Neuronal stem cell (in vitro differentiated cells): ENCODE results near the gene BABAM2.
A peak's percentile ranks its signal among the peaks of the same experiment; 100 is the strongest.

Experiments used
- DNase-seq: peaks from one replicate; pipeline ENCODE4 v3.0.0-alpha.2; 2013; ENCODE audit warnings: low spot score
- H2AFZ ChIP-seq: one replicate; pipeline ENCODE4 v1.6.1; 2013; ENCODE audit warnings: mild to moderate bottlenecking, low read length, inconsistent platforms
- H2AK5ac ChIP-seq: 2 replicates; pipeline ENCODE4 v1.6.1; 2013; ENCODE audit warnings: low read depth, mild to moderate bottlenecking, inconsistent platforms, low read length, moderate library complexity, mixed read lengths
- H2BK120ac ChIP-seq: 2 replicates; pipeline ENCODE4 v1.6.1; 2013; ENCODE audit warnings: low read depth, mild to moderate bottlenecking, inconsistent platforms, low read length, moderate library complexity, mixed read lengths
- H2BK12ac ChIP-seq: one replicate; pipeline ENCODE4 v1.6.1; 2013; ENCODE audit warnings: low read length, inconsistent platforms
- H2BK15ac ChIP-seq: 2 replicates; pipeline ENCODE4 v1.6.1; 2013; ENCODE audit warnings: mild to moderate bottlenecking, low read length, inconsistent platforms, mixed read lengths
- H2BK5ac ChIP-seq: one replicate; pipeline ENCODE4 v1.6.1; 2013; ENCODE audit warnings: inconsistent platforms, mild to moderate bottlenecking, low read length, moderate library complexity
- H3K14ac ChIP-seq: one replicate; pipeline ENCODE4 v1.6.1; 2013; ENCODE audit warnings: low read length, inconsistent platforms
- H3K18ac ChIP-seq: 2 replicates; pipeline ENCODE4 v1.6.1; 2013; ENCODE audit warnings: low read length, inconsistent platforms
- H3K23ac ChIP-seq: 2 replicates; pipeline ENCODE4 v1.6.1; 2013; ENCODE audit warnings: low read depth, mild to moderate bottlenecking, mixed read lengths, low read length, inconsistent platforms; ENCODE audit not compliant: poor library complexity
- H3K27ac ChIP-seq: replicated peaks from 3 replicates; pipeline ENCODE4 v1.5.1; 2013; ENCODE audit warnings: low read length, inconsistent platforms
- H3K27me3 ChIP-seq, 3 experiments: 2 replicates each; pipeline ENCODE4 v1.6.1; 2013; ENCODE audit warnings: low read length in 3 of 3, mild to moderate bottlenecking in 2 of 3, inconsistent platforms in 1 of 3, low read depth in 1 of 3, mixed read lengths in 1 of 3, moderate library complexity in 1 of 3; ENCODE audit not compliant: control insufficient read depth in 3 of 3, insufficient read depth in 3 of 3
- H3K36me3 ChIP-seq, 2 donors: replicated peaks in 1 of 2; 2 replicates each; pipeline ENCODE4 v1.6.1; 2013; ENCODE audit warnings: low read length in 2 of 2; ENCODE audit not compliant: control insufficient read depth in 2 of 2, insufficient read depth in 2 of 2
- H3K4ac ChIP-seq: 2 replicates; pipeline ENCODE4 v1.6.1; 2013; ENCODE audit warnings: inconsistent platforms, mild to moderate bottlenecking, low read length, moderate library complexity
- H3K4me1 ChIP-seq, 2 donors: 1 replicate in 1 of 2; 2 replicates in 1 of 2; pipeline ENCODE4 v1.6.1; 2013; ENCODE audit warnings: low read length in 2 of 2, low read depth in 1 of 2; ENCODE audit not compliant: control insufficient read depth in 2 of 2, insufficient read depth in 1 of 2
- H3K4me2 ChIP-seq: one replicate; pipeline ENCODE4 v1.6.1; 2013; ENCODE audit warnings: mild to moderate bottlenecking, low read length, inconsistent platforms; ENCODE audit not compliant: insufficient read depth, poor library complexity, severe bottlenecking
- H3K4me3 ChIP-seq, 2 donors: 2 replicates each; pipeline ENCODE4 v1.5.1; 2013; ENCODE audit warnings: low read length in 2 of 2, mild to moderate bottlenecking in 2 of 2, inconsistent platforms in 1 of 2, moderate library complexity in 1 of 2
- H3K79me1 ChIP-seq: one replicate; pipeline ENCODE4 v1.6.1; 2013; ENCODE audit warnings: low read depth, mild to moderate bottlenecking, inconsistent platforms, low read length, moderate library complexity
- H3K9ac ChIP-seq: one replicate; pipeline ENCODE4 v1.6.1; 2013; ENCODE audit warnings: mild to moderate bottlenecking, low read depth, low read length, inconsistent platforms; ENCODE audit not compliant: poor library complexity
- H3K9me3 ChIP-seq, 2 donors: replicated peaks in 1 of 2; 2 replicates each; pipeline versions ENCODE3 to v1.6.1; 2013; ENCODE audit warnings: low read length in 2 of 2, mild to moderate bottlenecking in 2 of 2, inconsistent platforms in 1 of 2, low read depth in 1 of 2, mixed read lengths in 1 of 2, moderate library complexity in 1 of 2; ENCODE audit not compliant: control insufficient read depth in 2 of 2, insufficient read depth in 1 of 2
- H4K8ac ChIP-seq: one replicate; pipeline ENCODE4 v1.6.1; 2013; ENCODE audit warnings: low read depth, mild to moderate bottlenecking, inconsistent platforms, low read length, moderate library complexity
- H4K91ac ChIP-seq: one replicate; pipeline ENCODE4 v1.6.1; 2013; ENCODE audit warnings: low read length, low read depth, mild to moderate bottlenecking, inconsistent platforms; ENCODE audit not compliant: poor library complexity
- WGBS, 2 donors: extraction: QIAGEN DNeasy Blood & Tissue Kit; methylation state at CpG; one replicate each; pipeline ENCODE4 v1.1.7; 2013; ENCODE audit warnings: missing lambda C conversion rate in 2 of 2, mixed read lengths in 1 of 2; ENCODE audit not compliant: insufficient read length in 2 of 2, insufficient replicate concordance in 1 of 2; ENCODE audit errors: extremely low coverage in 2 of 2; 5-methylcytosine and 5-hydroxymethylcytosine counted together

BABAM2 gene

GRCh38 chr2:28373854-28374253 lies 483.3 kb downstream of the BABAM2 start:
- no peak overlapping the region for H2BK12ac ChIP-seq
- peaks cover 0 to 8% of the 10 kb centered on the region in 2 donors for H3K4me1 ChIP-seq
- no peak overlapping the region for H2BK5ac ChIP-seq
- H2AFZ ChIP-seq, result no peak overlapping the region
- no peaks in the 10 kb centered on the region for H3K9me3 ChIP-seq
- no peak overlapping the region for H2BK120ac ChIP-seq
- H3K9ac ChIP-seq, result no peak overlapping the region
- H3K18ac ChIP-seq, result no peak overlapping the region
- H3K4me3 ChIP-seq, result no peak overlapping the region
- no peak overlapping the region for H4K8ac ChIP-seq
- no peak overlapping the region for H4K91ac ChIP-seq
- WGBS, 2 donors, result no CpG with 5 or more reads among the region's 4 CpGs
- H3K4me2 ChIP-seq, result no peak overlapping the region
- no peak overlapping the region for H3K27ac ChIP-seq
- peaks cover 0 to 33% (median 0%) of the 10 kb centered on the region in 3 experiments for H3K27me3 ChIP-seq
- H3K23ac ChIP-seq, result no peak overlapping the region
- H3K36me3 ChIP-seq, result no peaks in the 10 kb centered on the region
- H3K4ac ChIP-seq, result no peak overlapping the region
- H3K14ac ChIP-seq, result no peak overlapping the region
- no peak overlapping the region for H2BK15ac ChIP-seq
- no peak overlapping the region for H2AK5ac ChIP-seq
- H3K79me1 ChIP-seq, result no peaks in the 10 kb centered on the region
- DNase-seq, result no peak

- Histone ChIP-seq H3K23ac (no peak overlapping the region), H3K79me1 (no peaks in the 10 kb centered on the region), H3K9me3 (no peaks in the 10 kb centered on the region), H3K4me1 (peaks cover 0 to 8% of the 10 kb centered on the region in 2 donors), H3K4me2 (no peak overlapping the region), H3K27me3 (peaks cover 0 to 33% (median 0%) of the 10 kb centered on the region in 3 experiments), H3K9ac (no peak overlapping the region), H4K91ac (no peak overlapping the region), H2BK120ac (no peak overlapping the region), H2BK15ac (peak overlapping the region; percentile 35), H2BK12ac (no peak overlapping the region), H2AFZ (no peak overlapping the region), H3K27ac (no peak overlapping the region), H3K36me3 (no peaks in the 10 kb centered on the region), H3K14ac (peak overlapping the region; percentile 25), H4K8ac (no peak overlapping the region), H2BK5ac (no peak overlapping the region), H2AK5ac (peak overlapping the region; percentile 58), H3K18ac (peak overlapping the region; percentile 20), H3K4ac (no peak overlapping the region), H3K4me3 (no peak overlapping the region)
- no CpG with 5 or more reads among the region's 5 CpGs for WGBS, 2 donors
- no peak for DNase-seq
Measured at GRCh38 chr2:28374331-28374730, 483.8 kb downstream of the BABAM2 start.

- no peaks in the 10 kb centered on the region for H3K79me1 ChIP-seq
- no peak overlapping the region for H3K14ac ChIP-seq
- H3K18ac ChIP-seq, result peak overlapping the region; percentile 25
- no peak overlapping the region for H3K9ac ChIP-seq
- no CpG with 5 or more reads among the region's 3 CpGs for WGBS, 2 donors
- no peaks in the 10 kb centered on the region for H3K36me3 ChIP-seq
- peak overlapping the region; percentile 11 for H2BK120ac ChIP-seq
- no peak overlapping the region for H3K4ac ChIP-seq
- H2BK5ac ChIP-seq, result no peak overlapping the region
- no peaks in the 10 kb centered on the region for H3K9me3 ChIP-seq
- H3K4me1 ChIP-seq, result peaks cover 0 to 8% of the 10 kb centered on the region in 2 donors
- no peak overlapping the region for H3K23ac ChIP-seq
- no peak overlapping the region for H3K4me2 ChIP-seq
- no peak overlapping the region for H4K91ac ChIP-seq
- H2BK15ac ChIP-seq, result peak overlapping the region; percentile 63
- no peak overlapping the region for H2BK12ac ChIP-seq
- no peak overlapping the region for H2AFZ ChIP-seq
- no peak overlapping the region for H2AK5ac ChIP-seq
- peaks cover 0 to 34% (median 0%) of the 10 kb centered on the region in 3 experiments for H3K27me3 ChIP-seq
- no peak for DNase-seq
- no peak overlapping the region for H3K27ac ChIP-seq
- H4K8ac ChIP-seq, result no peak overlapping the region
- no peak overlapping the region for H3K4me3 ChIP-seq
Measured at GRCh38 chr2:28375236-28375635, 484.7 kb downstream of the BABAM2 start.

GRCh38 chr2:28375742-28376631 lies 485.5 kb downstream of the BABAM2 start:
- Histone ChIP-seq H3K14ac (no peak overlapping the region), H4K91ac (no peak overlapping the region), H3K27me3 (peaks cover 0 to 34% (median 0%) of the 10 kb centered on the region in 3 experiments), H2BK120ac (no peak overlapping the region), H2AK5ac (peak overlapping the region; percentile 1), H2BK15ac (peak overlapping the region; percentile 63), H4K8ac (no peak overlapping the region), H3K4me1 (peaks cover 0 to 8% of the 10 kb centered on the region in 2 donors), H3K18ac (peak overlapping the region; percentile 7), H3K79me1 (no peaks in the 10 kb centered on the region), H3K4me2 (no peak overlapping the region), H3K9ac (no peak overlapping the region), H3K4me3 (no peak overlapping the region), H3K4ac (no peak overlapping the region), H2BK12ac (no peak overlapping the region), H2AFZ (no peak overlapping the region), H3K9me3 (no peaks in the 10 kb centered on the region), H3K36me3 (no peaks in the 10 kb centered on the region), H3K27ac (no peak overlapping the region), H3K23ac (no peak overlapping the region), H2BK5ac (no peak overlapping the region)
- DNase-seq, result no peak
- WGBS, 2 donors, result no CpG with 5 or more reads among the region's 8 CpGs
